GM21723 (cell line): Measurements from ENCODE around the gene PPM1M.
A peak's percentile ranks its signal among the peaks of the same experiment; 100 is the strongest.

Experiments used
- ATAC-seq: cut with Tn5 transposase; IDR thresholded peaks from one replicate; pipeline ENCODE4 v1.9.1; 2021; ENCODE audit warnings: mild to moderate bottlenecking, moderate library complexity; ENCODE audit not compliant: unreplicated experiment

PPM1M gene

GRCh38 chr3:52215351-52215750 is 30.2 kb upstream of the PPM1M start:
- ATAC-seq: no peak

- no peak for ATAC-seq
These were observed 28.8 kb upstream of the PPM1M start for GRCh38 chr3:52216585-52217408.

GRCh38 chr3:52217409-52217805 is 28.2 kb upstream of the PPM1M start:
- ATAC-seq: no peak

- no peak for ATAC-seq
These were observed 27.5 kb upstream of the PPM1M start for GRCh38 chr3:52218026-52218425.

- no peak for ATAC-seq
These were observed 27.1 kb upstream of the PPM1M start for GRCh38 chr3:52218454-52218853.

GRCh38 chr3:52218937-52219650 is 26.5 kb upstream of the PPM1M start:
- no peak for ATAC-seq

GRCh38 chr3:52220380-52221026 is 25.1 kb upstream of the PPM1M start:
- ATAC-seq: peak; percentile 62

- ATAC-seq: no peak
These were observed 24.4 kb upstream of the PPM1M start for GRCh38 chr3:52221141-52221562.

GRCh38 chr3:52221563-52222318 is 23.8 kb upstream of the PPM1M start:
- no peak for ATAC-seq

- no peak for ATAC-seq
These were observed 23.0 kb upstream of the PPM1M start for GRCh38 chr3:52222319-52223221.

GRCh38 chr3:52223449-52224408 is 21.8 kb upstream of the PPM1M start:
- ATAC-seq: no peak

- peak; percentile 77 for ATAC-seq
These were observed 19.9 kb upstream of the PPM1M start, which contains the start of gene TLR9 for GRCh38 chr3:52225452-52226228. Gene TLR9, minus strand, starts transcription at chr3:52225645. Its CDS starts 116 bp downstream, at chr3:52225529.

- peak; percentile 14 for ATAC-seq
These were observed 19.2 kb upstream of the PPM1M start for GRCh38 chr3:52226229-52226817.

- no peak for ATAC-seq
These were observed 18.4 kb upstream of the PPM1M start for GRCh38 chr3:52227117-52227516.

- no peak for ATAC-seq
These were observed 17.8 kb upstream of the PPM1M start for GRCh38 chr3:52227766-52228165.

GRCh38 chr3:52228266-52228665 is 17.3 kb upstream of the PPM1M start:
- ATAC-seq: no peak

GRCh38 chr3:52228751-52229291 is 16.7 kb upstream of the PPM1M start:
- ATAC-seq: no peak
